Small intestine (tissue), 7 donors: Measurements from ENCODE around the gene ZNF48. TPM values are rescaled to one million over a fixed set of nuclear protein-coding genes. Genes with fewer than 3 reads are reported as not detected.
A peak's percentile ranks its signal among the peaks of the same experiment; 100 is the strongest.

Experiments
- DNase-seq, 2 donors: peaks; one replicate each; pipeline versions ENCODE4 v3.0.0 to v3.0.0-alpha.2; 2013
- FAIRE-seq: peaks from 2 replicates; lab custom pipeline; 2012; peaks lifted over from hg19 to GRCh38; lab: Jason Lieb, UNC
- H3K27ac ChIP-seq, 3 donors: one replicate each; pipeline ENCODE4 v1.5.1; 2013; ENCODE audit warnings: low read length in 2 of 3, mild to moderate bottlenecking in 2 of 3, control low read depth in 1 of 3, inconsistent platforms in 1 of 3, low read depth in 1 of 3, moderate library complexity in 1 of 3
- H3K27me3 ChIP-seq, 3 donors: one replicate each; pipeline ENCODE4 v1.6.1; 2013; ENCODE audit warnings: low read length in 3 of 3, inconsistent platforms in 1 of 3; ENCODE audit not compliant: control insufficient read depth in 3 of 3, insufficient read depth in 3 of 3
- H3K36me3 ChIP-seq, 3 donors: one replicate each; pipeline ENCODE4 v1.6.1; 2013; ENCODE audit warnings: low read length in 3 of 3, inconsistent platforms in 1 of 3, low read depth in 1 of 3, mild to moderate bottlenecking in 1 of 3, moderate library complexity in 1 of 3; ENCODE audit not compliant: control insufficient read depth in 3 of 3, insufficient read depth in 2 of 3
- H3K4me1 ChIP-seq, 3 donors: one replicate each; pipeline ENCODE4 v1.6.1; 2013; ENCODE audit warnings: low read length in 2 of 3, inconsistent platforms in 1 of 3, low read depth in 1 of 3, mild to moderate bottlenecking in 1 of 3, moderate library complexity in 1 of 3; ENCODE audit not compliant: control insufficient read depth in 3 of 3, insufficient read depth in 2 of 3
- H3K4me3 ChIP-seq, 3 donors: one replicate each; pipeline ENCODE4 v1.5.1; 2013; ENCODE audit warnings: low read length in 3 of 3, control low read depth in 1 of 3, inconsistent platforms in 1 of 3, low read depth in 1 of 3, mild to moderate bottlenecking in 1 of 3, moderate library complexity in 1 of 3
- H3K9me3 ChIP-seq, 2 donors: one replicate each; pipeline ENCODE4 v1.6.1; 2013; ENCODE audit warnings: low read depth in 1 of 2, low read length in 1 of 2; ENCODE audit not compliant: control insufficient read depth in 2 of 2, insufficient read depth in 1 of 2
- WGBS, 3 donors: extraction: QIAGEN DNeasy Blood & Tissue Kit; methylation state at CpG; one replicate each; pipeline ENCODE4 v1.1.7; 2013; 5-methylcytosine and 5-hydroxymethylcytosine counted together
- polyA plus RNA-seq, 4 donors: library from polyadenylated mRNA; stranded (reverse) in 3 of 4; unstranded in 1 of 4; fragments of 200-250 nt in 3 of 4; fragments of 120-200 nt in 1 of 4; gene quantifications; one replicate each; pipeline versions ENCODE4 v1.2.1 to v1.2.3, GENCODE V29; 2013
- donor health status: healthy with polysubstance abuse.
- donor health status: control.
- donor health status: control.
- donor health status: Bipolar disorder and iron deficiency.
- donor health status: healthy.

The ZNF48 gene
- polyA plus RNA-seq, 4 donors, result 1.6 to 7.0 (median 3.9) TPM

- Histone ChIP-seq H3K36me3 (peaks cover 5 to 81% (median 8%) of the 10 kb centered on the region in 3 donors), H3K4me1 (peaks cover 2 to 24% (median 6%) of the 10 kb centered on the region in 3 donors), H3K4me3 (peak overlapping the region in 2 of 3 donors; percentile 81 to 96), H3K27ac (peak overlapping the region; percentile 92 to 95 (median 95)), H3K9me3 (no peaks in the 10 kb centered on the region), H3K27me3 (no peaks in the 10 kb centered on the region)
- no peak for FAIRE-seq
- WGBS, 3 donors, result 53 to 67% (median 61%) methylated on average over 12 of the region's 12 CpGs
- DNase-seq, result peak in 1 of 2 donors; percentile 27
Measured at GRCh38 chr16:30356401-30357084, 38.7 kb upstream of the ZNF48 start.

- FAIRE-seq (no peak), DNase-seq (no peak)
- Histone ChIP-seq H3K9me3 (no peaks in the 10 kb centered on the region), H3K4me3 (no peak overlapping the region), H3K27ac (no peak overlapping the region), H3K27me3 (no peaks in the 10 kb centered on the region), H3K36me3 (peaks cover 5 to 78% (median 8%) of the 10 kb centered on the region in 3 donors), H3K4me1 (peaks cover 2 to 24% (median 6%) of the 10 kb centered on the region in 3 donors)
- WGBS, 3 donors, result 76 to 80% (median 79%) methylated on average over 5 of the region's 5 CpGs
Measured at GRCh38 chr16:30357085-30357714, 38.0 kb upstream of the ZNF48 start.

GRCh38 chr16:30357715-30358576 lies 37.3 kb upstream of the ZNF48 start:
- Histone ChIP-seq H3K4me3 (no peak overlapping the region), H3K36me3 (peaks cover 4 to 74% (median 8%) of the 10 kb centered on the region in 3 donors), H3K4me1 (peaks cover 2 to 24% (median 6%) of the 10 kb centered on the region in 3 donors), H3K27ac (no peak overlapping the region), H3K9me3 (no peaks in the 10 kb centered on the region), H3K27me3 (no peaks in the 10 kb centered on the region)
- WGBS, 3 donors, result 82 to 88% (median 83%) methylated on average over 34 to 37 of the region's 37 CpGs
- FAIRE-seq (no peak), DNase-seq (no peak)

- FAIRE-seq, result no peak
- H3K4me1 ChIP-seq, result peaks cover 2 to 22% (median 6%) of the 10 kb centered on the region in 3 donors
- H3K9me3 ChIP-seq, result no peaks in the 10 kb centered on the region
- peaks cover under 1 to 73% (median 8%) of the 10 kb centered on the region in 3 donors for H3K36me3 ChIP-seq
- DNase-seq, result no peak
- no peaks in the 10 kb centered on the region for H3K27me3 ChIP-seq
- 91 to 96% (median 94%) methylated on average over 9 of the region's 9 CpGs for WGBS, 3 donors
- no peak overlapping the region for H3K4me3 ChIP-seq
- H3K27ac ChIP-seq, result no peak overlapping the region
Measured at GRCh38 chr16:30358577-30358936, 36.7 kb upstream of the ZNF48 start.

GRCh38 chr16:30358990-30359870 lies 36.0 kb upstream of the ZNF48 start:
- Histone ChIP-seq H3K27ac (no peak overlapping the region), H3K27me3 (no peaks in the 10 kb centered on the region), H3K4me3 (no peak overlapping the region), H3K36me3 (peaks cover 3 to 74% (median 8%) of the 10 kb centered on the region in 3 donors), H3K9me3 (no peaks in the 10 kb centered on the region), H3K4me1 (peaks cover 1 to 15% (median 2%) of the 10 kb centered on the region in 3 donors)
- DNase-seq, result no peak
- 80 to 90% (median 89%) methylated on average over 23 to 28 of the region's 28 CpGs for WGBS, 3 donors
- no peak for FAIRE-seq

GRCh38 chr16:30359871-30360170 lies 35.4 kb upstream of the ZNF48 start:
- Histone ChIP-seq H3K4me3 (no peak overlapping the region), H3K36me3 (peaks cover 3 to 78% (median 9%) of the 10 kb centered on the region in 3 donors), H3K27me3 (no peaks in the 10 kb centered on the region), H3K27ac (no peak overlapping the region), H3K9me3 (no peaks in the 10 kb centered on the region), H3K4me1 (peaks cover 0 to 15% (median 2%) of the 10 kb centered on the region in 3 donors)
- FAIRE-seq, result no peak
- 77 to 86% (median 81%) methylated on average over 6 of the region's 6 CpGs for WGBS, 3 donors
- no peak for DNase-seq

GRCh38 chr16:30361180-30361579 lies 34.0 kb upstream of the ZNF48 start:
- FAIRE-seq (no peak), DNase-seq (no peak)
- Histone ChIP-seq H3K27ac (no peak overlapping the region), H3K4me1 (peaks cover 0 to 7% (median 2%) of the 10 kb centered on the region in 3 donors), H3K4me3 (no peak overlapping the region), H3K27me3 (no peaks in the 10 kb centered on the region), H3K9me3 (no peaks in the 10 kb centered on the region), H3K36me3 (peaks cover 5 to 88% (median 13%) of the 10 kb centered on the region in 3 donors)
- 91 to 95% (median 93%) methylated on average over 7 of the region's 7 CpGs for WGBS, 3 donors
